Astrocyte of the spinal cord (primary cell): ENCODE measurements around the gene ANKMY2.
"Not testable (repeated sequence)": the region's sequence is repeated elsewhere in the genome, so short reads cannot be mapped to it uniquely, and the experiment has no call there.

Source experiments
- DNase-seq: peaks from one replicate; pipeline ENCODE4 v3.0.0; 2011; ENCODE audit warnings: low read depth, low spot score
- H3K4me3 ChIP-seq: 2 replicates; pipeline ENCODE4 v1.5.1; 2011; ENCODE audit warnings: low read depth, mild to moderate bottlenecking, low read length, moderate library complexity
- CTCF ChIP-seq: IDR thresholded peaks from 2 replicates; pipeline ENCODE4 v1.5.1; 2012; ENCODE audit warnings: low read depth, mild to moderate bottlenecking, low read length, inconsistent platforms
- in situ Hi-C: cut with HindIII; loops from 2 replicates; pipeline ENCODE4 v1.10.0; 2017; ENCODE audit warnings: low sequenced_read_pairs

The ANKMY2 gene

GRCh38 chr7:16609842-16610450 lies 35.6 kb downstream of the ANKMY2 start:
- H3K4me3 ChIP-seq: no peak overlapping the region
- TF ChIP-seq CTCF: no peak
- DNase-seq: no peak
- in situ Hi-C loops: no loop called here

- no peak for TF ChIP-seq CTCF
- DNase-seq: no peak
- in situ Hi-C loops: no loop called here
- H3K4me3 ChIP-seq: no peak overlapping the region
Observed at GRCh38 chr7:16606704-16607103, 38.9 kb downstream of the ANKMY2 start.

- in situ Hi-C loops: no loop called here
- DNase-seq: no peak
- no peak overlapping the region for H3K4me3 ChIP-seq
- TF ChIP-seq CTCF: no peak
Observed at GRCh38 chr7:16604054-16604453, 41.5 kb downstream of the ANKMY2 start.

GRCh38 chr7:16603633-16604032 lies 41.9 kb downstream of the ANKMY2 start:
- in situ Hi-C loops: no loop called here
- H3K4me3 ChIP-seq: no peak overlapping the region
- DNase-seq: no peak
- no peak for TF ChIP-seq CTCF

- in situ Hi-C loops: no loop called here
Observed at GRCh38 chr7:16599860-16600259, 45.7 kb downstream of the ANKMY2 start.

GRCh38 chr7:16598015-16598414 lies 47.5 kb downstream of the ANKMY2 start:
- H3K4me3 ChIP-seq: no peak overlapping the region
- no peak for DNase-seq
- no peak for TF ChIP-seq CTCF
- in situ Hi-C loops: no loop called here

More at GRCh38 chr7:16599860-16600259, 45.7 kb downstream of the ANKMY2 start:
- DNase-seq: no peak
- TF ChIP-seq CTCF: no peak
- no peak overlapping the region for H3K4me3 ChIP-seq

GRCh38 chr7:16595596-16595995 lies 50.0 kb downstream of the ANKMY2 start:
- H3K4me3 ChIP-seq, DNase-seq, in situ Hi-C loops: not testable (repeated sequence)
